Measurements from ENCODE around the gene ZNF683. TPM values are rescaled to one million over a fixed set of nuclear protein-coding genes. Genes with fewer than 3 reads are reported as not detected.
A peak's percentile ranks its signal among the peaks of the same experiment; 100 is the strongest.

ZNF683 gene
- total RNA-seq, 1 experiment from 2014 or later = not detected

DNA sequence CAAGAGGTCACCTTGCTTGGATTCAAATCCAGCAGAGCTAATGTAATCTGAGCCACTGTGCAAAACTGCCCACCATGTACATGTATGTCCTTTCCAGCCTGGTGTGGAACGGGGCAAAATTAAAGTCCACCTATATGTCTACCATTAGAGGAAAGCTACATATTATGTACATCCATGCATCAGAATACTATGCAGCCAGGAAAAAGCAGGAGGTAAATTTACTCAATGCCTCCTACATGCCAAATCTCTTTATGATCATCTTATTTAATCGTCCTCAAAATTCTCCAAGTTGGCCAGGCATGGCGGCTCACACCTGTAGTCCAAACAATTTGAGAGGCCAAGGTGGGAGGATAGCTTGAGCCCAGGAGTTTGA is 6.3 kb upstream of the ZNF683 start:
- BruUV-seq (replicated peaks) = no TSS peak
- Histone ChIP-seq H3K27me3 (ENCODE audit: insufficient read depth, low read depth) (no peaks in the 10 kb centered on the region), H3K79me2 (ENCODE audit: low read depth) (no peaks in the 10 kb centered on the region), H3K9me3 (ENCODE audit: insufficient read depth, low read depth) (no peaks in the 10 kb centered on the region), H3K27ac (no peak overlapping the region), H3K9me2 (ENCODE audit: insufficient read depth) (no peaks in the 10 kb centered on the region), H3K36me3 (ENCODE audit: low read depth) (no peaks in the 10 kb centered on the region), H3K4me2 (peak overlapping the region; percentile 42), H3F3A (ENCODE audit: insufficient read depth, low read depth) (peaks cover 18% of the 10 kb centered on the region; the same call in 1 of the 2 replicates), H4K20me1 (ENCODE audit: insufficient read depth) (no peaks in the 10 kb centered on the region), H2AFZ (no peak overlapping the region), H3K4me1 (replicated peaks; ENCODE audit: insufficient read depth) (peaks cover 17% of the 10 kb centered on the region), H3K4me3 (no peak overlapping the region)
- ChIA-PET CTCF (no interaction called here), POLR2A (ENCODE audit: unreplicated experiment) (no interaction called here)
- no peak for DNase-seq
- intact Hi-C loops (cut with micrococcal nuclease; ENCODE audit: unreplicated experiment) = no loop called here
- TF ChIP-seq EZH2 (IDR thresholded peaks at IDR 0.05; ENCODE audit: low read depth) = no peak
- no peak for TF ChIP-seq CTCF (conservative IDR thresholded peaks at IDR 0.05)

DNA sequence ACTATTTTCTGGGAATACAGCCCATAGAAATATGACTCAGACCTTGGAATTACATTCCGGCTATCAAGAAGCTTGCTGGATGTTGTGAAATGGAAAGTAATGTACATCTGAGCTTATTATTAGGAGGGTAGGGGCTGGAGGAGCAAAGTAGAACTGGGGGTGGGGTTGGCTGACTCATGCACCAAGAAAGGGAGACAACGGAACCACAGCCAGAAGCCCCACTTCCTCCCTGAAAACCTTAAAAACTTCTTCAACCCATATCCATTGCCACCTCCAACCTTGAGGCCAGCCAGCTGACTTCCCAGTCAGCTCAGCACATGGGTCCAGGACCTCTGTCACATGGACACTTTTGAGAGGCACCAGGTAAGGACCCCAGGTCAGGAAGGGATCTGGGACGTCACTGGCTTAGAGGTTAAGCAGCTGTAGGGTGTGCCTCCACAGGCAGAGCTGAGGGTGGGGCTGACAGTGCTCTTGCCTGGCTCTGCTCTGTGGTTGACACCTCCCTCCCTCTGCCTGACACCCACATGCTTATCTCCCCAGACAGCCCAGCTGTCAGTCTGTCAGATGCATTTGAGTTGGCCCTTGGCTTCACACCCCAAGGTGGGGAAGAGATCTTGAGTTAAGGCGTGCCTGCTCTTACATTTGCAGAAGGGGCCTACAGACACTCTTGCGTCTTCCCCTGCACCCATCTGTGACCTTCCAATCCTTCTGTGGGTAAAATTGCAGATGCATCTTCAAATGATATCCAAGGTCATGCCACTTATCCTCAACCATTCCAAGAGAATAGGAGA is 5.7 kb upstream of the ZNF683 start:
- no peaks in the 10 kb centered on the region for H4K20me1 ChIP-seq (ENCODE audit: insufficient read depth)
- H3K27me3 ChIP-seq (ENCODE audit: insufficient read depth, low read depth) = no peaks in the 10 kb centered on the region
- H3K9me2 ChIP-seq (ENCODE audit: insufficient read depth) = no peaks in the 10 kb centered on the region
- no peaks in the 10 kb centered on the region for H3K79me2 ChIP-seq (ENCODE audit: low read depth)
- CTCF ChIA-PET = interaction anchor here (0.7 to 1.0 kb wide), 6 partner anchors 39 to 251 kb away, joined by 3 to 6 read pairs (median 3); partner anchors contain the start of gene HMGN2
- peaks cover 18% of the 10 kb centered on the region; the same call in 1 of the 2 replicates for H3F3A ChIP-seq (ENCODE audit: insufficient read depth, low read depth)
- TF ChIP-seq CTCF (conservative IDR thresholded peaks at IDR 0.05) (no peak), EZH2 (IDR thresholded peaks at IDR 0.05; ENCODE audit: low read depth) (no peak)
- no TSS peak for BruUV-seq (replicated peaks)
- peaks cover 17% of the 10 kb centered on the region for H3K4me1 ChIP-seq (replicated peaks; ENCODE audit: insufficient read depth)
- H3K27ac ChIP-seq = peak overlapping the region; percentile 56
- H3K4me3 ChIP-seq = no peak overlapping the region
- no peak overlapping the region for H2AFZ ChIP-seq
- peak overlapping the region; percentile 42 for H3K4me2 ChIP-seq
- POLR2A ChIA-PET (ENCODE audit: unreplicated experiment) = interaction anchor here (0.6 to 1.0 kb wide), 7 partner anchors 18 to 670 kb away, joined by 3 to 8 read pairs (median 4); partner anchors contain the start of genes DHDDS and SH3BGRL3
- H3K9me3 ChIP-seq (ENCODE audit: insufficient read depth, low read depth) = no peaks in the 10 kb centered on the region
- DNase-seq = peak; percentile 64 to 88
- H3K36me3 ChIP-seq (ENCODE audit: low read depth) = no peaks in the 10 kb centered on the region
- intact Hi-C loops (cut with micrococcal nuclease; ENCODE audit: unreplicated experiment) = no loop called here

DNA sequence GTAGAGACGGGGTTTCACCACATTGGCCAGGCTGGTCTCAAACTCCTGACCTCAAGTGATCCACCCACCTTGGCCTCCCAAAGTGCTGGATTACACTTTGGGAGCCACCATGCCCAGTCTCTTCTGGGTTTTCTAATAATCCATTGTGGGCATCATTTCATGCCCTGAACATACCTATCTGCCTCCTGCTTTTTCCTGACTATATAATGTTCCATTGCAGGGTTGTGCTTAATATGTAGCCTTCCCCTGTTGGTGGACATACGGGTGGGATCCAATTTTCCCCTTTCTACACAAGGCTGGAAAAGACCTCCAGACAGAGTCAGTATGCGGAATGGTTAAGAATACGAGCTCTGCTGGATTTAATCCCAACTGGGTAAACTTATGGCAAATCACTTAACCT is 3.5 kb upstream of the ZNF683 start:
- DNase-seq = no peak
- no peaks in the 10 kb centered on the region for H3K9me2 ChIP-seq (ENCODE audit: insufficient read depth)
- no peaks in the 10 kb centered on the region for H3K9me3 ChIP-seq (ENCODE audit: insufficient read depth, low read depth)
- no peak overlapping the region for H3K4me3 ChIP-seq
- no peak overlapping the region for H3K27ac ChIP-seq
- no peaks in the 10 kb centered on the region for H4K20me1 ChIP-seq (ENCODE audit: insufficient read depth)
- ChIA-PET POLR2A (ENCODE audit: unreplicated experiment) (no interaction called here), CTCF (no interaction called here)
- H3K27me3 ChIP-seq (ENCODE audit: insufficient read depth, low read depth) = no peaks in the 10 kb centered on the region
- BruUV-seq (replicated peaks) = no TSS peak
- H3F3A ChIP-seq (ENCODE audit: insufficient read depth, low read depth) = peaks cover 18% of the 10 kb centered on the region; the same call in 1 of the 2 replicates
- no peak overlapping the region for H3K4me2 ChIP-seq
- H3K4me1 ChIP-seq (replicated peaks; ENCODE audit: insufficient read depth) = peaks cover 17% of the 10 kb centered on the region
- no peak for TF ChIP-seq CTCF (conservative IDR thresholded peaks at IDR 0.05)
- no peaks in the 10 kb centered on the region for H3K36me3 ChIP-seq (ENCODE audit: low read depth)
- no peak overlapping the region for H2AFZ ChIP-seq
- no peaks in the 10 kb centered on the region for H3K79me2 ChIP-seq (ENCODE audit: low read depth)
- intact Hi-C loops (cut with micrococcal nuclease; ENCODE audit: unreplicated experiment) = no loop called here
